Measurements from ENCODE around the gene FGR.
"Not testable (repeated sequence)": the region's sequence is repeated elsewhere in the genome, so short reads cannot be mapped to it uniquely, and the experiment has no call there.

Gene FGR

GRCh38 chr1:27632387-27633297, 2.3 kb downstream of the FGR start:
- TF ChIP-seq CTCF (IDR thresholded peaks at IDR 0.05; ENCODE audit: low read depth, low read length): no peak
- DNase-seq (ENCODE audit: low read depth, low spot score): no peak
- H3K4me3 ChIP-seq (ENCODE audit: low read depth, low read length): no peak overlapping the region
- in situ Hi-C loops (cut with HindIII; ENCODE audit: low sequenced_read_pairs): no loop called here

- no peak for TF ChIP-seq CTCF (IDR thresholded peaks at IDR 0.05; ENCODE audit: low read depth, low read length)
- H3K4me3 ChIP-seq (ENCODE audit: low read depth, low read length): no peak overlapping the region
- DNase-seq (ENCODE audit: low read depth, low spot score): no peak
- in situ Hi-C loops (cut with HindIII; ENCODE audit: low sequenced_read_pairs): no loop called here
These were observed 4.0 kb downstream of the FGR start for GRCh38 chr1:27630859-27631491.

- in situ Hi-C loops (cut with HindIII; ENCODE audit: low sequenced_read_pairs): no loop called here
- H3K4me3 ChIP-seq (ENCODE audit: low read depth, low read length): no peak overlapping the region
- no peak for TF ChIP-seq CTCF (IDR thresholded peaks at IDR 0.05; ENCODE audit: low read depth, low read length)
These were observed 6.3 kb downstream of the FGR start for GRCh38 chr1:27628712-27629111.

GRCh38 chr1:27627733-27628132, 7.3 kb downstream of the FGR start:
- DNase-seq (ENCODE audit: low read depth, low spot score); in situ Hi-C loops (cut with HindIII; ENCODE audit: low sequenced_read_pairs): not testable (repeated sequence)

More at GRCh38 chr1:27628712-27629111, 6.3 kb downstream of the FGR start:
- DNase-seq (ENCODE audit: low read depth, low spot score): no peak

GRCh38 chr1:27627061-27627460, 7.9 kb downstream of the FGR start:
- H3K4me3 ChIP-seq (ENCODE audit: low read depth, low read length): no peak overlapping the region
- in situ Hi-C loops (cut with HindIII; ENCODE audit: low sequenced_read_pairs): no loop called here
- no peak for DNase-seq (ENCODE audit: low read depth, low spot score)
- TF ChIP-seq CTCF (IDR thresholded peaks at IDR 0.05; ENCODE audit: low read depth, low read length): no peak

More at GRCh38 chr1:27627733-27628132, 7.3 kb downstream of the FGR start:
- H3K4me3 ChIP-seq (ENCODE audit: low read depth, low read length): not testable (repeated sequence)

GRCh38 chr1:27626031-27626935, 8.7 kb downstream of the FGR start:
- no peak overlapping the region for H3K4me3 ChIP-seq (ENCODE audit: low read depth, low read length)
- in situ Hi-C loops (cut with HindIII; ENCODE audit: low sequenced_read_pairs): no loop called here
- no peak for DNase-seq (ENCODE audit: low read depth, low spot score)
- no peak for TF ChIP-seq CTCF (IDR thresholded peaks at IDR 0.05; ENCODE audit: low read depth, low read length)
